ENCODE measurements around the gene FBXL15. TPM values are rescaled to one million over a fixed set of nuclear protein-coding genes. Genes with fewer than 3 reads are reported as not detected.

FBXL15 gene
- total RNA-seq, 4 donors from 2014 or later, result 14.2 to 34.8 (median 21.0) TPM

DNA sequence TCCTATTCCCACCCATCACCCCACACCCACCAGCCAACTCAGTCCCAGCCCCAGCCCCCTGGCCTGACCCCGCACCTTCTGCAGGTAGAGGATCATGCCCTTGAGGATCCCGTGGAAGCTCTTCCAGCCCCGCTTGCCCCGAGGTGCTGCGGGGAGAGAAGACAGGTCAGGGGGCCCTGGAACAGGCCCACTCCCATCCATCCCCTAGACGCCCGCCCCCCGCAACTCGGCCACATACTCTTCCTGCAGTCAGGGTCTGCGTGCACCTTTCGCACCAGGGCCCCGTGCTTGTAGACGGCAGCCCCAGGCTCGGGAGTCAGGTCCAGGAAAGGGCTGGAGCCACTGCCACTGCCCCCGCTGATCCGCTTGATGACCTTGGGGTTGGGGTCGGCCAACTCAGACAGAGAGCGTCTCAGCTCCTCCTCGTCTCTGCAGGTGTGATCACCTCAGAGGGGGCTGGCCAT lies 15.5 kb upstream of the FBXL15 start:
- intact Hi-C loops (cut with DNase I; ENCODE audit: low total_unique reads), result no loop called here
- H3K27ac ChIP-seq, result no peak overlapping the region
- H3K9me3 ChIP-seq, result no peaks in the 10 kb centered on the region
- no peak for TF ChIP-seq POLR2A (IDR thresholded peaks at IDR 0.05)
- TF ChIP-seq, protein P1, sequence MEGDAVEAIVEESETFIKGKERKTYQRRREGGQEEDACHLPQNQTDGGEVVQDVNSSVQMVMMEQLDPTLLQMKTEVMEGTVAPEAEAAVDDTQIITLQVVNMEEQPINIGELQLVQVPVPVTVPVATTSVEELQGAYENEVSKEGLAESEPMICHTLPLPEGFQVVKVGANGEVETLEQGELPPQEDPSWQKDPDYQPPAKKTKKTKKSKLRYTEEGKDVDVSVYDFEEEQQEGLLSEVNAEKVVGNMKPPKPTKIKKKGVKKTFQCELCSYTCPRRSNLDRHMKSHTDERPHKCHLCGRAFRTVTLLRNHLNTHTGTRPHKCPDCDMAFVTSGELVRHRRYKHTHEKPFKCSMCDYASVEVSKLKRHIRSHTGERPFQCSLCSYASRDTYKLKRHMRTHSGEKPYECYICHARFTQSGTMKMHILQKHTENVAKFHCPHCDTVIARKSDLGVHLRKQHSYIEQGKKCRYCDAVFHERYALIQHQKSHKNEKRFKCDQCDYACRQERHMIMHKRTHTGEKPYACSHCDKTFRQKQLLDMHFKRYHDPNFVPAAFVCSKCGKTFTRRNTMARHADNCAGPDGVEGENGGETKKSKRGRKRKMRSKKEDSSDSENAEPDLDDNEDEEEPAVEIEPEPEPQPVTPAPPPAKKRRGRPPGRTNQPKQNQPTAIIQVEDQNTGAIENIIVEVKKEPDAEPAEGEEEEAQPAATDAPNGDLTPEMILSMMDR (IDR thresholded peaks at IDR 0.05 in 4 of 5, conservative IDR thresholded peaks at IDR 0.05 in 1 of 5), result no peak
- H3K27me3 ChIP-seq, result peaks cover 26 to 27% (median 27%) of the 10 kb centered on the region in 3 donors
- in situ Hi-C loops (cut with MboI; ENCODE audit: low sequenced_read_pairs in 4 of 4), result no loop called here
- ATAC-seq, result no peak
- H3K4me1 ChIP-seq, result no peaks in the 10 kb centered on the region
- no peak for DNase-seq
- H3K4me3 ChIP-seq, result no peak overlapping the region
- H3K36me3 ChIP-seq, result peaks cover 0 to 23% of the 10 kb centered on the region in 2 donors

DNA sequence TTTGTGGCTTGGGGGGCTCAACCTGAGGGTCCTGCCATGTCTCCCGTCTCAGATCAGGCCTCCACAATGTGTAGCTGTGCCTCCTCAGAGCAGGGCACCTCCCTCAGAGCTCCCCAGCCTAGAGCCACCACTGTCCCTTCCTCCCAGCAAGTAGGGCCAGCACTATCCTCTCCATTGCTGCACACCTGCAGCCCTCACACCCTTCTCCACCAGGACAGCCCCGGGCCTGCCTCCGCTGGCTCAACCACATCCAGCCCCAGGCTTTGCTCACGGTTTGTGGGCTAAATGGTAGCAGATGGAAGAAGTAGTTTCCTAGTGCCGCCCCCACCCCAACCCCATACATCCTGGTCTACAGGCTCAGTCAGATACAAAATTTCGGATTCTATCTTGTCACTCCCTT lies 15.0 kb upstream of the FBXL15 start:
- H3K4me3 ChIP-seq, result no peak overlapping the region
- TF ChIP-seq, protein P1 (IDR thresholded peaks at IDR 0.05 in 4 of 5, conservative IDR thresholded peaks at IDR 0.05 in 1 of 5), result no peak
- TF ChIP-seq POLR2A (IDR thresholded peaks at IDR 0.05), result no peak
- in situ Hi-C loops (cut with MboI; ENCODE audit: low sequenced_read_pairs in 4 of 4), result no loop called here
- intact Hi-C loops (cut with DNase I; ENCODE audit: low total_unique reads), result no loop called here
- no peak for ATAC-seq
- no peak for DNase-seq
- H3K4me1 ChIP-seq, result no peaks in the 10 kb centered on the region
- no peaks in the 10 kb centered on the region for H3K9me3 ChIP-seq
- H3K36me3 ChIP-seq, result peaks cover 0 to 21% of the 10 kb centered on the region in 2 donors
- peaks cover 31 to 32% (median 32%) of the 10 kb centered on the region in 3 donors for H3K27me3 ChIP-seq
- no peak overlapping the region for H3K27ac ChIP-seq

DNA sequence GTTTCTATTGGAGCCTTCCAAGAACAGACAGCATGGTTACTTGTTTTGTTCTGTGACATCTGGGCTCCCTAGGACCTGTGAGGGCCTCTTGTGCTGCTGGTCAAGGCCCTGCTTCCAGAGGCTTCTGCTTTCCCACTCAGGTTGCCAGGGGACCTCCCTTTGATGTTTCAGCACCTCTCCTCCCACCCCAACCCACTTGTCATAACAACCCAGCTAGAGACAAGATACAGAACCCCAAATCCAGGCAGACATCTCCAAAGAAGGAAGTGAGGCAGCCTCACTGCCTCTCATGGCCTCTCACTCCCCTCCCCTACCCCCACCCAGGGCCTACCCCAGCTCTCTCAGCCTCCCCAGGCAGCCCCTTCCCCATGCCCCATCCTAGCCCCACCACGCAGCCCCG lies 13.8 kb upstream of the FBXL15 start:
- no peaks in the 10 kb centered on the region for H3K4me1 ChIP-seq
- no peak for DNase-seq
- TF ChIP-seq, protein P1 (IDR thresholded peaks at IDR 0.05 in 4 of 5, conservative IDR thresholded peaks at IDR 0.05 in 1 of 5), result no peak
- no peak for TF ChIP-seq POLR2A (IDR thresholded peaks at IDR 0.05)
- no peak overlapping the region for H3K27ac ChIP-seq
- H3K36me3 ChIP-seq, result peaks cover 0 to 9% of the 10 kb centered on the region in 2 donors
- no peak overlapping the region for H3K4me3 ChIP-seq
- H3K9me3 ChIP-seq, result no peaks in the 10 kb centered on the region
- intact Hi-C loops (cut with DNase I; ENCODE audit: low total_unique reads) (no loop called here), in situ Hi-C loops (cut with MboI; ENCODE audit: low sequenced_read_pairs in 4 of 4) (no loop called here)
- peaks cover 41 to 44% (median 44%) of the 10 kb centered on the region in 3 donors for H3K27me3 ChIP-seq
- no peak for ATAC-seq

DNA sequence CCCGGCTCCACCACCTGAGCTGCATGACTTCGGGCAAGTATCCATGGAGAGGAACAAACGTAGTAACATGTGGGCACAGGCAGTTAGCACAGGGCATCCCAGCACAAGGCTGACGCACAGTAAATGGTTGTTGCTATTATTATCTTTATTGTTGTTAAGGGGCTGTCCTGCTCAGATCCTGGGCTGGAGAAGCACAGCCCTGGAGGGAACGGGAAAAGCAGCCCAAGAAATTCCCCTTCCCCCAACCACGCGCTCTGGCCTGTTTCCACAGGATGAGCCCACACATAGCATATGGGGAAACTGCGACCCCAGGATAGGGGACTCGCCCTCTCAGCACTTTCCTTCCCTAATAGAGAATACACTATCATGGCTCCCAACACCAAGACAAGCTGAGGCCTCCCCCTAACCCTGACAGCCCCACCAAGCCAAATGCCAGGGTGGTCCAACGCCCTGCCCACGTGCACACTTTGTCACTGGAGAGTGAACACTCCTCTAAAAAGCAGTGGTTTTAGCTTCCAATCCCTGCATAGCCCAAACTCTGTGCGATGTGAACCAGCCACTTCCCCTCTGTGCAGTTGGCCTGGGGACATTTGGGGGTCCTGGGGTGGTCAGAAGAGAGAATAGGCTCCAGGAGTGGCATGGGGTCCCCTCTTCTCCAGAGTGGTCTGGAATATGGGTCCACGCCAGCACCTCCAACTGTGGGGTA lies 13.1 kb upstream of the FBXL15 start:
- Histone ChIP-seq H3K9me3 (no peaks in the 10 kb centered on the region), H3K4me1 (no peaks in the 10 kb centered on the region), H3K4me3 (no peak overlapping the region), H3K36me3 (peaks cover 0 to 2% of the 10 kb centered on the region in 2 donors), H3K27ac (no peak overlapping the region), H3K27me3 (peaks cover 49 to 51% (median 51%) of the 10 kb centered on the region in 3 donors)
- ATAC-seq (no peak), DNase-seq (no peak)
- intact Hi-C loops (cut with DNase I; ENCODE audit: low total_unique reads), result no loop called here
- TF ChIP-seq, protein P1 (IDR thresholded peaks at IDR 0.05 in 4 of 5, conservative IDR thresholded peaks at IDR 0.05 in 1 of 5), result no peak
- TF ChIP-seq POLR2A (IDR thresholded peaks at IDR 0.05), result no peak
- in situ Hi-C loops (cut with MboI; ENCODE audit: low sequenced_read_pairs in 4 of 4), result no loop called here
